ENCODE measurements around the gene HMX2.

The HMX2 gene

GRCh38 chr10:123187781-123188180, 39.8 kb downstream of the HMX2 start:
- DNase-seq (ENCODE audit: low read depth in 2 of 2, low spot score in 1 of 2): no peak

- DNase-seq (ENCODE audit: low read depth in 2 of 2, low spot score in 1 of 2): no peak
Measured at GRCh38 chr10:123191886-123192285, 44.0 kb downstream of the HMX2 start.

GRCh38 chr10:123194056-123194455, 46.1 kb downstream of the HMX2 start:
- DNase-seq (ENCODE audit: low read depth in 2 of 2, low spot score in 1 of 2): no peak
